T-cell (primary cell): ENCODE data around the gene HAGHL. TPM values are rescaled to one million over a fixed set of nuclear protein-coding genes. Genes with fewer than 3 reads are reported as not detected.

ENCODE experiments used
- ATAC-seq, 4 experiments: fragments of 200-7000 bp in 3 of 4; fragments of 150-1000 bp in 1 of 4; cut with Tn5 transposase; replicated peaks in 1 of 4; 1 replicate in 3 of 4; 2 replicates in 1 of 4; pipeline ENCODE4 v1.10.0; 2021; ENCODE audit warnings: moderate library complexity in 3 of 4, mild to moderate bottlenecking in 2 of 4, moderate number of reproducible peaks in 1 of 4
- CTCF ChIA-PET, 2 donors: fragments of 300-600 bp; sonication (Branson Sonifier 250); formaldehyde crosslinking; loops; one replicate each; lab custom pipeline; 2022; ENCODE audit warnings: antibody characterized with exemption in 2 of 2; lab: Charles Lee
- POLR2A ChIA-PET, 2 donors: fragments of 300-600 bp; sonication (Branson Sonifier 250); formaldehyde crosslinking; loops; one replicate each; lab custom pipeline; 2022; ENCODE audit warnings: antibody characterized with exemption in 2 of 2; lab: Charles Lee
- DNase-seq, 35 experiments: peaks; one replicate each; pipeline versions ENCODE4 v3.0.0 to v3.0.0-alpha.2; 2013 to 2023
- H3K27ac ChIP-seq: one replicate; pipeline ENCODE4 v1.5.1; 2013; ENCODE audit warnings: low read length
- H3K27me3 ChIP-seq, 2 experiments: replicated peaks in 1 of 2; 1 replicate in 1 of 2; 2 replicates in 1 of 2; pipeline versions ENCODE4 v1.6.1 to v1.7.0; 2013; ENCODE audit warnings: low read length in 1 of 2, mixed read lengths in 1 of 2; ENCODE audit not compliant: control insufficient read depth in 2 of 2, insufficient read depth in 2 of 2; ENCODE audit errors: extremely low read depth in 1 of 2
- H3K36me3 ChIP-seq, 2 donors: 1 replicate in 1 of 2; 2 replicates in 1 of 2; pipeline versions ENCODE4 v1.6.1 to v1.7.0; 2013; ENCODE audit warnings: low read length in 1 of 2; ENCODE audit not compliant: control insufficient read depth in 2 of 2, insufficient read depth in 1 of 2; ENCODE audit errors: extremely low read depth in 1 of 2
- H3K4me1 ChIP-seq, 2 experiments: 1 replicate in 1 of 2; 2 replicates in 1 of 2; pipeline versions ENCODE4 v1.6.1 to v1.7.0; 2013; ENCODE audit warnings: low read length in 2 of 2, mixed read lengths in 1 of 2; ENCODE audit not compliant: insufficient read depth in 2 of 2, control insufficient read depth in 1 of 2; ENCODE audit errors: extremely low read depth in 1 of 2
- H3K4me3 ChIP-seq, 2 donors: 1 replicate in 1 of 2; 2 replicates in 1 of 2; pipeline versions ENCODE4 v1.5.1 to v1.7.0; 2013; ENCODE audit warnings: mild to moderate bottlenecking in 2 of 2, low read length in 1 of 2, moderate library complexity in 1 of 2; ENCODE audit not compliant: control insufficient read depth in 1 of 2; ENCODE audit errors: extremely low read depth in 1 of 2
- H3K9me3 ChIP-seq: 2 replicates; pipeline ENCODE4 v1.7.0; 2013
- H3K27ac Mint-ChIP-seq, 2 donors: one replicate each; pipeline ENCODE4 v1.8.0; 2020 to 2021; ENCODE audit warnings: mild to moderate bottlenecking in 2 of 2, mixed read lengths in 2 of 2
- H3K27me3 Mint-ChIP-seq, 2 donors: one replicate each; pipeline ENCODE4 v1.8.0; 2021 to 2022; ENCODE audit warnings: mixed read lengths in 2 of 2
- H3K36me3 Mint-ChIP-seq: one replicate; pipeline ENCODE4 v1.8.0; 2021; ENCODE audit warnings: mixed read lengths
- H3K4me1 Mint-ChIP-seq, 3 donors: one replicate each; pipeline ENCODE4 v1.8.0; 2020 to 2022; ENCODE audit warnings: mixed read lengths in 3 of 3, mild to moderate bottlenecking in 1 of 3
- H3K4me3 Mint-ChIP-seq, 3 donors: one replicate each; pipeline ENCODE4 v1.8.0; 2020 to 2022; ENCODE audit warnings: mild to moderate bottlenecking in 3 of 3, mixed read lengths in 3 of 3, moderate library complexity in 3 of 3
- H3K9me3 Mint-ChIP-seq, 3 donors: one replicate each; pipeline ENCODE4 v1.8.0; 2020 to 2022; ENCODE audit warnings: mixed read lengths in 3 of 3
- WGBS: methylation state at CpG from one replicate; pipeline ENCODE4 v1.1.5; 2013; ENCODE audit warnings: missing lambda C conversion rate; ENCODE audit not compliant: insufficient coverage; 5-methylcytosine and 5-hydroxymethylcytosine counted together
- total RNA-seq, 35 experiments: library from RNA in 6 of 35; stranded (reverse) in 6 of 35; fragments of 120-200 nt in 1 of 35; gene quantifications; one replicate each; pipeline versions ENCODE4 v1.2.1 to v1.2.4 and lab custom pipeline; 2013 to 2026

The HAGHL gene
- total RNA-seq, 5 donors from 2014 or later (not counting 1 experiment from before 2014, with no cell fraction given): 9.9 to 50.1 (median 31.6) TPM

DNA sequence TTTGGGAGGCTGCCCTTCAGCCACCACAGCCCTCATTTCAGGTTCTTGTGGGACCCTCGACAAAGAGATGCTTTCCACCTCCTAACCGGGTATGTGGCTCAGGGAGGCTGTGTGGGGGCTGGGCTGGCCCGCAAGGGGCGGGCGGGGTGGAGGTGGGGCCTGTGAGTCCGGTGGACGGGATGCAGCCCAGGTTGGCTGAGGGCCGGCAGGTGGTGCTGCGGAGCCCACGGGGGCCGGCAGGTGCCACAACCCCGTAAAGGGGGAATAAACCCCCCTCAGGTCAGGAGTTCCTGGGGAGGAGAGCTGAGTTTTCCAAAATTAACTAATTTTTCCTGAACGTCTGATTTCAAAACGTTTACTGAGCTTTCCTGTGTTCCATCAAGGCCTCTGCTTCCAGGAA, 18.8 kb downstream of the HAGHL start:
- ChIA-PET POLR2A (no interaction called here), CTCF (interaction anchor here in 1 of 2 donors (0.5 kb wide), 1 partner anchor 30 kb away, joined by 3 read pairs; no protein-coding TSS in a partner anchor)
- no peaks in the 10 kb centered on the region for H3K36me3 ChIP-seq
- peaks cover 0 to 5% of the 10 kb centered on the region in 2 experiments for H3K4me1 ChIP-seq
- Mint-ChIP-seq H3K9me3 (no peaks in the 10 kb centered on the region), H3K4me1 (peaks cover 0 to 3% (median 0%) of the 10 kb centered on the region in 3 donors), H3K27me3 (no peaks in the 10 kb centered on the region), H3K27ac (no peak overlapping the region), H3K36me3 (no peaks in the 10 kb centered on the region), H3K4me3 (no peak overlapping the region)
- WGBS: 17% methylated on average over 1 of the region's 14 CpGs
- no peak overlapping the region for H3K4me3 ChIP-seq
- no peak overlapping the region for H3K27ac ChIP-seq
- ATAC-seq (no peak), DNase-seq (no peak)
- peaks cover 0 to 16% of the 10 kb centered on the region in 2 experiments for H3K27me3 ChIP-seq
- H3K9me3 ChIP-seq: no peaks in the 10 kb centered on the region

GRCh38 chr16:746637-747036, 19.7 kb downstream of the HAGHL start:
- Histone ChIP-seq H3K36me3 (no peaks in the 10 kb centered on the region), H3K27me3 (peaks cover 0 to 16% of the 10 kb centered on the region in 2 experiments), H3K4me3 (no peak overlapping the region), H3K9me3 (no peaks in the 10 kb centered on the region), H3K4me1 (no peaks in the 10 kb centered on the region), H3K27ac (no peak overlapping the region)
- Mint-ChIP-seq H3K27me3 (no peaks in the 10 kb centered on the region), H3K27ac (no peak overlapping the region), H3K4me1 (no peaks in the 10 kb centered on the region), H3K4me3 (no peak overlapping the region), H3K36me3 (no peaks in the 10 kb centered on the region), H3K9me3 (no peaks in the 10 kb centered on the region)
- WGBS: 88% methylated on average over 4 of the region's 13 CpGs
- POLR2A ChIA-PET: no interaction called here
- ATAC-seq (no peak), DNase-seq (no peak)
- CTCF ChIA-PET: no interaction called here

GRCh38 chr16:747978-748746, 21.3 kb downstream of the HAGHL start:
- ChIA-PET CTCF (no interaction called here), POLR2A (no interaction called here)
- Mint-ChIP-seq H3K4me1 (no peaks in the 10 kb centered on the region), H3K27ac (no peak overlapping the region), H3K36me3 (no peaks in the 10 kb centered on the region), H3K9me3 (no peaks in the 10 kb centered on the region), H3K27me3 (no peaks in the 10 kb centered on the region), H3K4me3 (no peak overlapping the region)
- no peak for ATAC-seq
- no peak for DNase-seq
- Histone ChIP-seq H3K4me3 (no peak overlapping the region), H3K27ac (no peak overlapping the region), H3K9me3 (no peaks in the 10 kb centered on the region), H3K27me3 (peaks cover 0 to 16% of the 10 kb centered on the region in 2 experiments), H3K36me3 (no peaks in the 10 kb centered on the region), H3K4me1 (no peaks in the 10 kb centered on the region)
- 79% methylated on average over 26 of the region's 39 CpGs for WGBS

- H3K27me3 Mint-ChIP-seq: no peaks in the 10 kb centered on the region
- no peaks in the 10 kb centered on the region for H3K36me3 Mint-ChIP-seq
- Histone ChIP-seq H3K27me3 (peaks cover 0 to 16% of the 10 kb centered on the region in 2 experiments), H3K27ac (no peak overlapping the region), H3K4me1 (no peaks in the 10 kb centered on the region), H3K4me3 (no peak overlapping the region), H3K9me3 (no peaks in the 10 kb centered on the region), H3K36me3 (no peaks in the 10 kb centered on the region)
- H3K27ac Mint-ChIP-seq: no peak overlapping the region
- ATAC-seq: no peak
- H3K4me3 Mint-ChIP-seq: no peak overlapping the region
- CTCF ChIA-PET: interaction anchor here in 1 of 2 donors (0.7 kb wide), 1 partner anchor 18 kb away, joined by 4 read pairs; no protein-coding TSS in a partner anchor
- H3K9me3 Mint-ChIP-seq: no peaks in the 10 kb centered on the region
- no peak for DNase-seq
- POLR2A ChIA-PET: interaction anchor here in 1 of 2 donors (0.7 kb wide), 1 partner anchor 497 kb away, joined by 4 read pairs; no protein-coding TSS in a partner anchor
- no peaks in the 10 kb centered on the region for H3K4me1 Mint-ChIP-seq
- 71% methylated on average over 1 of the region's 6 CpGs for WGBS
Measured at GRCh38 chr16:749010-749409, 22.1 kb downstream of the HAGHL start.

DNA sequence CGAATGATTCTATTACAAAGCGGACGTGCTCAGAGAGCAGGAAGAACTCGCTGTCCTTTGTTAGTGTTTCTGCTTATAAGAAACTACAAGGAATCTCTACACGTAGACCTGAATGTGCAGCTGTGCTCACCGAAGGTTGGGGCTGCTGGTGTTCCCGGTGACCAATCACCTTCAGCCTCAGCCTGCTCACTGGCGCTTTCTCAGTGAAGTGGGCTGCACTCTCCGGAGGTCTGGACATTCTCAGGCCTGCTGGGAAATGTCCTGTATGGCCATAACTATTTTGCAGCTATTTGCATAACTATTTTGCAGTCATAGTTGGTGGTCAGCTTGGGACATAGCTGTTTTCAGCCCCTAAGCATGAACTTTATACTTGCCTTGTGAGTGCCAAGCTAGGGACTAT, 23.6 kb downstream of the HAGHL start:
- Histone ChIP-seq H3K4me3 (no peak overlapping the region), H3K9me3 (no peaks in the 10 kb centered on the region), H3K36me3 (no peaks in the 10 kb centered on the region), H3K27me3 (peaks cover 0 to 16% of the 10 kb centered on the region in 2 experiments), H3K4me1 (peaks cover 0 to 4% of the 10 kb centered on the region in 2 experiments), H3K27ac (no peak overlapping the region)
- POLR2A ChIA-PET: no interaction called here
- Mint-ChIP-seq H3K27ac (no peak overlapping the region), H3K36me3 (no peaks in the 10 kb centered on the region), H3K9me3 (no peaks in the 10 kb centered on the region), H3K4me1 (peaks cover 0 to 3% (median 2%) of the 10 kb centered on the region in 3 donors), H3K4me3 (no peak overlapping the region), H3K27me3 (no peaks in the 10 kb centered on the region)
- no peak for ATAC-seq
- WGBS: 95% methylated on average over 5 of the region's 9 CpGs
- CTCF ChIA-PET: no interaction called here
- no peak for DNase-seq

GRCh38 chr16:751152-752006, 24.5 kb downstream of the HAGHL start:
- H3K4me3 Mint-ChIP-seq: no peak overlapping the region
- no peak overlapping the region for H3K27ac ChIP-seq
- H3K27me3 ChIP-seq: peaks cover 0 to 15% of the 10 kb centered on the region in 2 experiments
- peaks cover 1% of the 10 kb centered on the region in 2 donors for H3K27me3 Mint-ChIP-seq
- H3K4me3 ChIP-seq: no peak overlapping the region
- H3K36me3 ChIP-seq: no peaks in the 10 kb centered on the region
- ATAC-seq: no peak
- DNase-seq: no peak
- 84% methylated on average over 30 of the region's 39 CpGs for WGBS
- no peaks in the 10 kb centered on the region for H3K36me3 Mint-ChIP-seq
- ChIA-PET POLR2A (interaction anchor here in 1 of 2 donors (0.6 kb wide), 1 partner anchor 414 kb away, joined by 9 read pairs; no protein-coding TSS in a partner anchor), CTCF (no interaction called here)
- H3K4me1 ChIP-seq: peaks cover 0 to 4% of the 10 kb centered on the region in 2 experiments
- H3K9me3 Mint-ChIP-seq: peaks cover 0 to 1% (median 0%) of the 10 kb centered on the region in 3 donors
- H3K27ac Mint-ChIP-seq: no peak overlapping the region
- H3K4me1 Mint-ChIP-seq: peaks cover 0 to 3% (median 2%) of the 10 kb centered on the region in 3 donors
- no peaks in the 10 kb centered on the region for H3K9me3 ChIP-seq
